Measurements from ENCODE around the gene GPR3.

DNA sequence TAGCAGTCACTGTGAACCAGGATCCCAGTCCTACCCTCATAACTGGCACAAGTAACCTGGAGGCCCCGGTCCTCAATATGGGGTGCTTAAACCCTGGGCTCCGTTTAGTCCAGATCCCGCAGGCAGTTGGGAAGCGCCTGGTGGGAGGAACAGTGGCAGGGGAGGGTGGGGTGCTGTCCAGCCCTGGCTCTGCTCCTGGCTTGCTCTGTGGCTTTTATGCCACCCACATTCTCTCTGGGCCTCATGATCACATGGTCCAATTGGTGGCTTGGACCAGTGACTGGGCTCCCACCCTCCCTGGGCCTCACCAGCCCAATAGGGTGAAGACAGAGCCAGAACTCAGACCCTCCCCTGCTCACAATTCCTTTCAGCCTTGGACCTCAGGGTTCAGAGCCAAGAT lies 12.2 kb upstream of the GPR3 start:
- TF ChIP-seq POLR2A (IDR thresholded peaks at IDR 0.05; ENCODE audit: low read depth, low read length), result no peak
- TF ChIP-seq, protein P1, sequence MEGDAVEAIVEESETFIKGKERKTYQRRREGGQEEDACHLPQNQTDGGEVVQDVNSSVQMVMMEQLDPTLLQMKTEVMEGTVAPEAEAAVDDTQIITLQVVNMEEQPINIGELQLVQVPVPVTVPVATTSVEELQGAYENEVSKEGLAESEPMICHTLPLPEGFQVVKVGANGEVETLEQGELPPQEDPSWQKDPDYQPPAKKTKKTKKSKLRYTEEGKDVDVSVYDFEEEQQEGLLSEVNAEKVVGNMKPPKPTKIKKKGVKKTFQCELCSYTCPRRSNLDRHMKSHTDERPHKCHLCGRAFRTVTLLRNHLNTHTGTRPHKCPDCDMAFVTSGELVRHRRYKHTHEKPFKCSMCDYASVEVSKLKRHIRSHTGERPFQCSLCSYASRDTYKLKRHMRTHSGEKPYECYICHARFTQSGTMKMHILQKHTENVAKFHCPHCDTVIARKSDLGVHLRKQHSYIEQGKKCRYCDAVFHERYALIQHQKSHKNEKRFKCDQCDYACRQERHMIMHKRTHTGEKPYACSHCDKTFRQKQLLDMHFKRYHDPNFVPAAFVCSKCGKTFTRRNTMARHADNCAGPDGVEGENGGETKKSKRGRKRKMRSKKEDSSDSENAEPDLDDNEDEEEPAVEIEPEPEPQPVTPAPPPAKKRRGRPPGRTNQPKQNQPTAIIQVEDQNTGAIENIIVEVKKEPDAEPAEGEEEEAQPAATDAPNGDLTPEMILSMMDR (IDR thresholded peaks at IDR 0.05; ENCODE audit: extremely low read depth in 1 of 2, insufficient read depth in 1 of 2, low read depth in 1 of 2, low read length in 2 of 2), result no peak
- TF ChIP-seq, protein P2, sequence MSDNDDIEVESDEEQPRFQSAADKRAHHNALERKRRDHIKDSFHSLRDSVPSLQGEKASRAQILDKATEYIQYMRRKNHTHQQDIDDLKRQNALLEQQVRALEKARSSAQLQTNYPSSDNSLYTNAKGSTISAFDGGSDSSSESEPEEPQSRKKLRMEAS (IDR thresholded peaks at IDR 0.05; ENCODE audit: insufficient read depth, insufficient read length), result no peak
- TF ChIP-seq POLR2AphosphoS5 (IDR thresholded peaks at IDR 0.05; ENCODE audit: insufficient read depth, low read depth, low read length), result no peak
- TF ChIP-seq EZH2 (IDR thresholded peaks at IDR 0.05; ENCODE audit: borderline replicate concordance, low read depth, low read length, severe bottlenecking), result no peak
- TF ChIP-seq MYC (IDR thresholded peaks at IDR 0.05; ENCODE audit: low read depth, low read length), result no peak
- TF ChIP-seq JUN (IDR thresholded peaks at IDR 0.05; ENCODE audit: borderline replicate concordance, insufficient read depth, insufficient read length, low read depth), result no peak
- TF ChIP-seq FOS (IDR thresholded peaks at IDR 0.05; ENCODE audit: borderline replicate concordance, insufficient read depth, low read length), result no peak
- TF ChIP-seq GATA2 (IDR thresholded peaks at IDR 0.05; ENCODE audit: insufficient read depth, insufficient read length, low read depth, low read length), result no peak
